Measurements from ENCODE around the gene SORCS2.

The SORCS2 gene

DNA sequence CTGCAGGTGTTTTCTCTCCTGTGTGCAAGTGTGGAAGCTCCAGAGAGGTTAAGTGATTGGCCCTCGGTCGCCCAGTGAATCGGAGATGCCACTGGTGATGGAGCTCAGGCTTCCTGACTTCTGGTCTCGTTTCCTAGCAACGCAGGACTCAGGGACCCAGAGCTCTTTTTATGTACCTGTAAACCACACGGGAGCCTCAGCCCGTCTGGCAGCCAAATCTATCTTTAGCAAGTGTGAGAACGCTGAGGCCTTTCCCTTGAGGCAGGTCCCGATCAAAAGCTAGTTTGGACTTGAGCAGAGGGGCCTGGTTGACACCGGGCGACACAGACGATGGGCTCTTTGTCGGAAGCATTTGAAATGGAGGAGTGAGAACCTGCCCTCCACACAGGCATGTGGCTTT, 116.8 kb downstream of the SORCS2 start:
- no peak for DNase-seq

DNA sequence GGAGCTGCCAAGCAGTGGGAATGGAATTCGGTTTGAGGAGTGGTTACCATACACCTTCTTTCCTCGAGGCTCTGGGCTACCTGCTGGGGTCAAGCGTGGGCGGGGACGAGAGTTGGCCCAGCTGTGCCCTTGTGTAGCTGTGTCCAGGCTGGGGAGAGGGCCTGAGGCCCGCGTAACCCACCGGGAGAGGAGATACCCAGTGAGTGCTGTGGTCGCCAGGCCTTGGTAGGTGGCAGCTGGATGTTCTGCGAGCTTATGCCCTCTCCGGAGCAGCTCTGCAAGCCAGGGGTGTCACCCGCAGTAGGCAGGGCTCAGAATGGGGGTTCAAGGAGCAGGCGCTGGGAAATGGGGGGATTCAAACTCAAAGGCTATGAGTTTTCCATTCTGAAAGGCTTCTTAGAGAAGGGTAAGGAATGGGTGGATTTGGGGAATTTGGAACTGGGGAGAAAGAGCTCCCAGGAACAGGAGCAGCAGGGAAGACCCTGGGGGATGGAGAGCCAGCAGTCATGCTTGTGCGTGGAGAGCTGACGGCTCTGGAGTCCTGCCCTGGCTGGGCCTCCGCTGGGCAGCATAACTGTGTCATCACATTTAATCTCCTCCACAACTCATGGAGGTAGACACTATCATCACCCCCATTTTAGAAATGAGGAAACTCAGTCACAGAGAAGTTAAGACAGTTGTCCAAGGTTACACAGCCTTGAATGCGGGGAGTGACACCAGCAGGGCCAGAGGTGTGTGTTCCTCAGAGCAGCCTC, 117.5 kb downstream of the SORCS2 start:
- no peak for DNase-seq

DNA sequence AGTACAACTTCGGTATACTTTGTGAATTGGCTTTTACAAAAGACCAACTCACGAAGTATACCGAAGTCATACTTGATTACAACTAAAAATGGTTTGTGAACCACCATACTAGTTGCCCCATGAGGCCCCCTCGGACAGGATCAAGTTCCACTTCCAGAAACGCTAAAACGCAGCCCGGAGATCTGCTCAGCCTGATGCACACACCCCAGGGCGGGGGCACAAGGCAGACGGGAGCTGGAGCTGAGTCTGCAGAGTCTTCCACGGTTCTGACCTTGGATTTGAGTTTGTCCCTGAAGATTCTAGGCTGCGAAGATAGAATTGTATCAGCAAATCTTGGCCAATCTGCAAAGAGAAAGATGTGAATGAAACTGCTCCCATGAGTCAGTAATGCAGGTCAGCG, 118.1 kb downstream of the SORCS2 start:
- DNase-seq = no peak

DNA sequence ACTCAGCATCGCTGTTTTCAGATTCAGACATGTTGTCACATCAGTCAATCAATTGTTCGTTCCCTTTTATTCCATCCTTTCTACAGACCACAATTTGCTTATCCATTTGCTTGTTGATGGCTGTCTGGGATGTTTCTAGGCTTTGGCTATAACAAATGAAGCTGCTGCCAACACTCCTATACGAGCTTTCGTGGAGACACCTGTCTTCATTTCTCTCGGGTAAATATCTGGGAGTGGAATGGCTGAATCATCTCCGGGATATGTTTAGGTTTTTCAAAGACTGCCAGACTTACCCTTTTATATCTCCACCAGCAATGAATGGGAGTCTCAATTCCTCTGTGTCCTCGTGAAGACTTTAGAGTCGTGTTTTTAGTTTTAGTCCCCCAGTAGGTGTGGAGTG, 118.9 kb downstream of the SORCS2 start:
- no peak for DNase-seq

DNA sequence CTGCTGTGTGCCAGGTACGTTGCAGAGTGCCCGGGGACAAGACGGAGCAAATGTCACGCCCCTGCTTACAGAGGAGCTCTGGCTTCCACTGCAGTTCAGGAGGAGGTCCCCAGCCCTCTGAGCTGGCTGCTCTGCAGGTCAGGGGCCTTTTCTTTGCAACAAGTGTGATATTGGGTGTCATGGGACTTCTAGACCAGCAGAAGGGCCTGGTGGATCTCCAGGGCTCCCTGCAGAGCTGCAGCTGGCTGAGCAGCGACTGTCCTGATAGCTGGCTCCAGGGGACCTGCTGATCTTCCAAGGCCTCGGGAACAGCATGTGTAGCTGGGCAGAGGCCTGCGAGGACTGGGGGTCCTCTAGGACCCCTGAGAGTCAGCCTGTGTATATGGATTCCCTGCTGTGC, 120.4 kb downstream of the SORCS2 start:
- DNase-seq = no peak

DNA sequence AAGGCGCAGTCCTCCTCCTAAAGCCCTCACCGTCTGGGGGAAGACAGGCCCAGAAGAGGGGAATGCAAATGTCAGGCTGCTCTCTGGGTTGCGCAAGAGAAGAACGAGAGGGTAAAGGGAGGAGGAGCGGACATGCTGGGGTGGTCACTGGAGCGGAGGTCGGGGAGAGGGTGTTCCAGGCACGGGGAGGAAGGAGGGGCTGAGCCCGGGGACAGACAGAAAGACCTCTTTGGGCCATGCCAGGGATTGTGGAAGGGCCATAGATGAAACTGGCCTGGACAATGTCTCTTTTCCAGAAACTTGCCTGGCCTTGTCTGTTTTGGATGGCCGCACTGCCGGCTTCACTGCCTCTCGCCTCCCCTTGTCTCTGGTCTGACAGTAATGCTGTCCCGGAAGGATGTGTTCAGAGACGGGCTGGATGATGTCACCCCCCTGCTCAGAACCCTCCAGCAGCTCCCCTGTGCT, 121.0 kb downstream of the SORCS2 start:
- DNase-seq = no peak

DNA sequence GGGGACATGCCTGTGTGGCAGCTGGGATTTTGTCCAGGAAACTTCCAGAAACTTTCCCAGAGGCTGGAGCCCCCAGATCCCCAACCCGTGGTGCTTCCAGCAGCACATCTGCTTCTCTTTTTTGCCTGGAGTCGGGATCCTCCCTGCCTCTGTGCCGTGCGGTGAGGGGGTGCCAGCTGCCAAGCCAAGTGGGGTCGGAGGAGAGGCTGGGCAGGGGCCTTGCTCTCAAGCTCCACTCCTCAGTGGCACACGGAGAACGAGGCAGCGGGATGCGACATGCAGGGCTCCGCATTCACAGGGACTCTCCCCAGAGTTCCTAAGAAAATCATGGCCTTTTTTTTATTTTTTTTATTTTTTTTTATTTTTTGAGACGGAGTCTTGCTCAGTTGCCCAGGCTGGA, 121.7 kb downstream of the SORCS2 start:
- DNase-seq = no peak

DNA sequence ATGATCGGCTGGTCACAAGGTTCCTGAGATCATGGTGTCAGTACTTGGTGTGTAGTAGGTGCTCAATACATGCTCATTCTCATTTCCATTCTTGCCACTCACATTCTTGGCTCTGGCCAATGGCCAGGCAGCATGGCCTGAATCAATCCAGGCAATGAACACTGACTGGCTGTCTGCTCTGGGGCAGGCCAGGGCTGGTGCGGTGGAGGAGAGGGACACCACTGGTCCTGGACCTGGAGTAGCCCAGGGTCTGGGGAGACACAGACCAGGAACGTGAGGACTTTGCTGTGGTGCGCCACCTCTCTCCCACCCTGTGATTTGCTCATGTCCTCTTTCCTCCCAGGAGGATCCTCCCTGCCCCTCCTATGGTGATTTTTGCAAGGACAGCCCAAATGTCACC, 122.9 kb downstream of the SORCS2 start:
- DNase-seq = no peak

DNA sequence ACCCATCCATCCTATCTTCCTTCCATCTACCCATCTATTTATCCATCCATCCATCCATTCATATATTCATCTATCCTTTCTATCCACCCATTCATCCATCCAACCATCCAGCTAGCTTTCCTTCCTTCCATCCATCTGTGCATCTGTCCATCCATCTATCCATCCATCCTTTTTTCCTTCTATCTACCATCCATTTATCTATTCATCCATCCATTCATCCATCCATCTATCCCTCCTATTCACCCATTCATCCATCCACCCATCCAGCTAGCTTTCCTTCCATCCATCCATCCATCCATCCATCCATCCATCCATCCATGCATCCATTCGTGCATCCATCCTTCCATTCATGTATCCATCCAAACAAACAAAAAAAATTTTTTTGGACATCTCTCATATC, 123.6 kb downstream of the SORCS2 start:
- no peak for DNase-seq

DNA sequence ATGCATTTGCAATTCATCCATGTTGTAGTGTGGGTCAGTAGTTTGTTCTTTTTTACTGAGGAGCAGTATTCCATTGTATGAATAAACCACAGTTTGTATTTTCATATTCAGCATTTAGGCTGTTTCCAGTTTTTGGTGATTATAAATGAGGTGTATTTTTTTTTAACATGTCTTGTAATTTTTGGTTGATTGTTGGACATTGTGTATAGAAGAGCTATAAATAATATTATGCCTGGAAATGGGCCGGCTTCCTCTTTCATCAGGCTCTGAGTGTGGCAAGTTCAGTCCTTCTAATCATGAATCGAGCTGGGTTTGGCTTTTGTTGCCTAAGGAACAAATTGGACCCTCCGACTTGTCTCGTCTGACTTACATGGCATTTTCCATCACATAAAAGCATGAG, 126.7 kb downstream of the SORCS2 start:
- no peak for DNase-seq

DNA sequence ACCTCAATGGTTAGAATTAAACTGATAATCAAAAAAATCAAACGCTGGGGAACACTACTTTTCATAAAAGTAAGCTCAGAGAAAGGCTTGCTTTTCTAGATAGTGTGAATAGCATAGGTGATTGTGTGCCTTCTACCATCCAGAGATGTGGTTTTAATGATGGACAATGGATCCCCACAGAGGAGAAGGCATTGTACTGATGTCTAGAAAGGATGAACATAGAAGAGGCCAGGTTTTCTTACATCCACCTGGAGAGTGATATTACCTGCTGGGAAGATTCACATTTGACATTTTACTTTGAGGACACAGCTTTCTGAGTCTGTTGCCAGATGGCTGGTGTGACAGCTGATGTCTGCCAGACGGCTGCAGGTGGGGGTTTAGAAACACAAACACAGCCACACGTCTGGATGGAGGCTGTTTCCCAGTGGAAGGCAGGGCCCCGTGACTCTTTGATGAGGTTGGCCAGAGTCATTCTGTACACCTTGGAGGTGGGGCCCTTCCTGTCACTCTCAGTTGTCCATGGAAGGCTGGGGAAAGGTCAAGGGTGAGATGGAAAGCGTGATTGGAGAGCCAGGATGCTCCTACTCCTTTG, 128.0 kb downstream of the SORCS2 start:
- DNase-seq = no peak

DNA sequence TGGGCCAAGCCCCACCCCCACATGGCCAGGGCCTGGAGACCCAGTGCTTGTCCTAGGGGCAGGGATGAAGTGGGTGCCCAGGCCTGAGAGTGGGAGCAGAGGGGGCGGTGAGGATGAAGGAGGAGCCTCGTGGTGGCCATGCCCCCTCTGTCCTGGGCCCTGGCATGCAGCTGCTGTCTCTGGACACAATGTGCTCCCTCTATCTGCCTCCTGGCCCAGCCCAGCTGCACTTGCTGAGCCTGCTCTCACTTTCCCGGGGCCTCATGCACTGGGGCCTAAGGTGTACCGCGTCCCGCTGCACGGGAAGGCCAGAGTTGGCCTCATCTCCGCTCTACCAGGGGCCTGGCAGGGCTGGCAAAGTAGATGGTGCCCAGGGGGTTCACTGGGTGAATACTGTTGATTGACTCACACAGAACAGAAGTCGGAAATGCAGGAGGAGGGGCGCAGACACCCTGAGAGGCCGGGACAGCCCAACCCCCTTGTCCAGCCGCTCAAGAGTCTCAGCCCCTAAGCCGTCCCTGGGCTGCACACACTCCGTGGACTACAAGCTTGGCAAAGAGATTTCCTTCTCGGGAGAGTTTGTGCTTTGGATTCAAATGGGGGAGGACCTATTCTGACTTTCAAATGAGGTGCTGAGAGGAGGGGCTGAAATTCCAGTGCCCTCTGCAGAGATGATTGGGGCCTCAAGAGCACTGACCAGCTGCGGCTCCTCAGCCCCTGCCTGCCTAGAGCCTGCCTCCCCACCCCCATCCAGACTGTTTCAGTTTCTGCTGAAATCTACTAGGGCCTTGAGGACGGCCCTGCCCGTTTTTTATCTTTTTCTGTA, 130.0 kb downstream of the SORCS2 start:
- DNase-seq = no peak

DNA sequence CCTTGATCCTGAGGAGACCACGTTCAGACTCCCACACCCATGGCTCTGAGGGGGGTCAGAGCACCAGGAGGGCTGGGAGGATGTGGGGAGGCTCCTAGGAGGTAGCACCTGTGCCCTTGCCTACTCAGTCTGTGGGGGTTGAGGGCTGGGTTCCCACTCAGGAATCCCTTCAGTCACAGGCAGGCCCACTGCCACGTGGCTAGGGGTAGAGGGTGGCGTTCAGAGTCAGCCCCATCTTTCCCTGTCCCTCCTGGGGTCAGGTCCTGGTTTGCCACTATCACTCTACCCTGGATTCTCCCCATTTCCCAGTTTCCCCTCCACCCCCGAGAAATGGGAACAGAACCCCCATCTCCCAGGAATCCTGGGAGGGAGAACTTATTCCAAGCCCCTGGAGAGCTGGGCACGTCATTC, 131.1 kb downstream of the SORCS2 start:
- no peak for DNase-seq

DNA sequence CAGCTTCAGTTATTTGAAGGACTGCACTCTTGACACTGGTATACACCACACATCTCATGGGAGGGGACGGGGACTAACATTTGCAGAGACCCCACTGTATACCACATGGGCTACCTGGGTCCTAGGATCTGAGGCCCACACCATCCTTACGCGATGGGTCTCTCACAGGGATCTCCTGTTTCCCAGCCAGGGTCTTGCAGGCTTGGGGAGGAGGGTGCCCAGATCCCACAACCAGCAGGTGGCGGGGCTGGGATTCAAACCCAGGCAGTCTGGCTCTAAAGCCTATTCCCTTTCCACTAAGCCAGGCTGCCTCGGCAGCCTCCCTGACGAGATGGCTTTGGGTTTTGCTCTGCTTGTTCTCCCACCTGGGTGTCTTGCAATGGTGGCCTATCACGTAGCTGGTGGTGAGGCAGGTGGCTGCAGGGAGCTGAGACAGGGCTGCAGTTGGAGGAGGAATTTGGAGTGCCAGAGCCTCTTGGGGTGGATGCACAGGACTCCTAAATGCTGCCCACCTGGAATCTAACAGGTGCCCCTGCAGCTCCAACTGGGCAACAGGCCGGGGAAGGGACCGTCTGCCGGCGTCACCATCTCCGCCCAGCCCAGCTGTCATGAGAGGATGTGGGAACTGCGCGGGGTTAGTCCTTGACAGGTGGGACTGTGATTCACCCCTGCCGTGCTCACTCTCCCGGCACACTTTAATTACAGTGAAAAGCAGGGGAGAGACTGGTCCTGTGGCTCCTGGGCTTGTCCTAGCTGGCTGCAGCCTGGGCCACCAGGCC, 131.7 kb downstream of the SORCS2 start:
- peak; percentile 72 for DNase-seq

DNA sequence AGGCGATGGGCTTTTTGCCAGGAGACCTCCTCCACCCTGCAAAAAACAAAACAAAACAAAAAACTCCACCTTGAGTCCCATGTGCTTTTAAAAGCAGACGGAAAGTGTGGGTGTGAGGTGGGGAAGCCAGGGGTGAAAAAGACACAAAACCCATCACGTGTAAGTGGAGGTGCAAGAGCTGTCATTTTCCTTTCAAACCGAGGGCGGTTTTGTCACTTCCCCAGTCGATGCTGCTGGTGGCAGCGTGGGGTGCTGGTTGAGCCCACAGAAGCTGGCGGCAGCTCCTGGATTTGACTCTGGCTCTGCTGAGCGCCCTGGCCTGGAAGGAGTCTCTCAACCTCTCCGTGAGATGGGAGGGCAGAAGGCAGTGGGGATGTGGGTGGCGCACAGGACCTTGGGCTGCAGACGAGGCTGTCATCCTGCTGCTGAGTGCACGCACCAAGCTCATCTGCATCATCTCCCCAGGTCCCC, 132.3 kb downstream of the SORCS2 start:
- peak; percentile 55 for DNase-seq

DNA sequence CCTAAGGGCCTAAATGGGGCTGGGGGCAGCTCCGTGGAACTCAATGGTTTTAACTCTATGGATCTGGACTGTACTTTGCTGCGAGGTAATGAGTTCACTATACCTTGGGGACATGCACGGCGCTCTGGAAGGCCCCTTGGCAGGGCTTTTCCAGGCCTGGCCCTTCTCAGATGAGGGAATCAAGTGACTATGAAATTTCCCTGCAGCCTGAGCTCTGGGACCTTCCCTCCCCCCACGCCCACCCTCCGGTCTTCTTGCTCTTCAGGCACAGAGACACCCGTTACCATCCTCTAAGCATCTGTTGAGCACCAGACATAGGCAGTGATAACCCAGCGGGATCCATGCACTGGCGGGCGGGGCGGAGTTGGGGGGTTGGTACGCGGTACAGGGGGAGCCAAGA, 133.2 kb downstream of the SORCS2 start:
- DNase-seq = no peak

DNA sequence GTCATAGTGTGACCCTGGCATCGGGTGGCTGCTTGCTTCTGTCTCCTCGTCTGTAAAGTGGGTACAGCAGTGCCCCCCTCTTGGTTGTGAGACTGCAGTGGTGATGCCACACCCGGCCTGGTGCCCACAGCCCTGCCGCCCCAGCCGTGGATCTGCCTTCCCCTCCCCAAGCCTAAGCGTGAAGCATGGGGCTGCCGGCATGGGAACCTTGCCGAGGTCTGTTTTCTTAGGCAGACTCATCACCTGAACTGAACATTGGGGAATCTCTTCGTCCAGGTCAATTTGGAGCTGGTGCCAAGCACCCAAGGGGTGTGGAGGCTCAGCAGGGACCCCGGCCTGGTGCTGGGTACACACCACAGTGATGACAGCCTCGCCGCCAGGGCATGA, 134.0 kb downstream of the SORCS2 start:
- no peak for DNase-seq

DNA sequence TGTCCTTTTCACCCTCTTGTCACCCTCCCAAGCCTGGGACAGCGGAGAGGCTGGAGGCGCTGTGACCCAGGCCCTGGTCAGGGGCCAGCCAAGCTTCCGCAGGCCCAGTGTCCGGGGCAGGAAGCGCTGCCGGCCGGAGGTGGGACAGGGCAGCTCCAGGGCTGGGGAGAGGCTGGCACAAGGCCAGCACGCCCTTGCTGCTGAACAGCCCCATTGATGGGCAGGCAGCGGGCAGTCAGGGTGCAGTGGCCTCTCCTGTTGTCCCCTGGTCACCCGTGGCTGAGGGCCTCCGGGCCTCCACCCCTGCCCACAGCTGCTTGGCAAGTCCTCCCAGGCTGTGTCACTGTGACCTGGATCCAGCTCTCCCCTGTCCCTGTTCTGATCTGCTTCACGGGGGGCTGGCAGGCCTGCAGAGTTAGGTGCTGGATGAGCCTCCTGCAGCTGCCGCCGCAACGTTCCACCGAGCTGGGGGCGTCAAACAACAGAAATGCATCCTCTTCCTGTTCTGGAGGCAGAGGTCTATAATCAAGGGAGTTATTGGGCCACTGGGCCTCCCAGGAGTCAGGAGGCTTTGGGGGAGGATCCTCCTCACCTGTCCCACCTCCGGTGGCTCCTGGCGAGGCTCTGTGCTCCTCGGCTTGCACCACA, 134.5 kb downstream of the SORCS2 start:
- DNase-seq = no peak

DNA sequence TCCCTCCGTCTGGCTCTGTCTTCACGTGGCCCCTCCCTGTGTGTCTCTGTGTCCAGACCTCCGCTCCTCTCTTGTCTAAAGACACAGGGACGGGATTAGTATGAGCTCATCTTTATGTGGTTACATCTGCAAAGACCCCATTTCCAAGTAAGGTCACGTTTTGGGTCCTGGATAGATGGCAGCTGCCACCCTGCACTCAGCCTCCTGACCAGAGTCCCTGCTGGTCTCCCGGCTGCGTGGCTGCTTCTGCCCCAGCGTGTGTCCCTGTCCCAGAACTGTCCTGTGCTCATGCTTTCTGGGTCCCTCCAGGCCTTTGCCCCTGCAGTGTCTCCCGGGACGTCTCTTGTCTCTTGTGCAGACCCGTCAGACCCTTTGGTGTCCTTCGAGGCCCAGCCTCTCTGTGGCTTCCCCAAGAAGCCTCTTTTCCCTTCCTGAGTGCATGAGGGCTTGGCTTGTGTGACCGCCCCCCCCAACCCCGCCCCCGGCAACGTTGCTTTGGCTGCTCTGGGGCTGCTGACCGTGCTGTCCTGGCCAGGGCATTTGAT, 135.1 kb downstream of the SORCS2 start:
- DNase-seq = no peak

DNA sequence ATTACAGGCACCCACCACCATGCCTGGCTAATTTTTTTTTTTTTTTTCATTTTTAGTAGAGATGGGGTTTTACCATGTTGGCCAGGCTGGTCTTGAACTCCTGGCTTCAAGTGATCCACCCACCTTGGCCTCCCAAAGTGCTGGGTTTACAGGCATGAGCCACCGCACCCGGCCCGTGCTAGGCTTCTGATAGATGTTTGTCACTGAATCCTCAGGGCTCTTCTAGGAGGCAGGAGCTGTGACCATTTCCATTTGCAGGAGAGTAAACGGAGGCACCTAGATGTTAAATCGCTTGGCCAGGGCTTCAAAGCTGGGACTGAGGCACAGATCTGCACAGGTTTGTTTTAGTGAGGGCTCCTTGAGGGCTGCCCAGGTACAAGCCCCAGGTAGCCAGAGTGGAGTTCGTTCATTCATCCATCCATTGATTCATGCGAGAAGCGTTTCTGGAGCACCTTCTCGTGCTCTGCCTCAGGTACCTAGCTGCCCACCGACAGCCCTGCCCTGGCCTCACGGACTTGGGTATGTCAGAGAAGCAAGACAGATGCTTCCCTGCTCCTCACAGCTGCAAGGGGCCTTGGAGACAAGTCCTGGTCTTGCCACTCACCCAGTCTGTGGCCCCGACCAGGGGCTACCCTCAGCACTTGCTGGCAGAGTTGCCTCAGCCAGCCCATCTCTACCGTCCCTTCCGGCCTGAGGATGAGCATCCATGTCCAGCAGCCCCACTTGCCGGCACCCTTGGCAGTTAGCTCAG, 136.0 kb downstream of the SORCS2 start:
- DNase-seq = no peak

DNA sequence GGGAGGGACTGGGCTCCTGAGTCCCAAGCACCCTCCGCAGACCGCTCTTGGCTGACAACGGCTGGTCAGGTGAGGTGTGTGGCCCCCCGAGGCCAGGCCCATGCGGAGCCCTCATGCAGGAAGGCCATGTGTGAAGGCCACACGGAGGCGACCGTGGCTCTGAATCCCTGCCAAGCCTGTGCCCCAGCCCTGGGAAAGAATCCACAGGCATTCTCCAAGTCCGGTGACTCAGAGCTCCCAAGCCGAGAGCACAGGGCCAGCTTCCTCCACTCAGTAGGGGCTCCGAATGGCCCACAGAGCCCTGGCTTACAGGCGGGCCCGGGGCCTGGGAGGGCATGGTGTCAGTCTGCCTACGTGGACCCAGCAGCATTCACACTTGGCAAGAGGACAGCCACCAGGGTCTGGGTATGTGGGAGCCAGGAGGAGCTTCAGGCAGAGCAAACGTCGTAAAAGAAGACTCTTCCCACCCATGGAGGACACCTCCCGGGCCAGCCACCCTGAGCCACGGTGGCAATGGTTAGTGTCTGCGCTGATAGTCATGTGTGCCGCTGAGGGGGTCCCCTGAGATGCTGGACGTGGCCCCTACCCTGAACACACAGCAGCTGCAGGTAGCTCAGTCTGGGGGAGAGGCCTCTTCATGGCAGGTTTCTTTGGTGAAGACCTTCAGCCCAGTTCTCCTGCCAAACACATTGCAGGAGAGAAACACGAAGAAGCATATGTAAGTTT, 136.7 kb downstream of the SORCS2 start:
- DNase-seq = no peak
